Mesendoderm (in vitro differentiated cells): Measurements from ENCODE around the gene ECT2L.

Source experiments
- DNase-seq: peaks from one replicate; pipeline ENCODE4 v3.0.0; 2013
- H2AK5ac ChIP-seq: 2 replicates; pipeline ENCODE4 v1.6.1; 2013; ENCODE audit warnings: low read length, inconsistent platforms
- H2BK120ac ChIP-seq: 2 replicates; pipeline ENCODE4 v1.6.1; 2013; ENCODE audit warnings: low read depth, mild to moderate bottlenecking, low read length, moderate library complexity, mixed read lengths
- H2BK15ac ChIP-seq: replicated peaks from 2 replicates; pipeline ENCODE4 v1.6.1; 2013; ENCODE audit warnings: low read depth, mild to moderate bottlenecking, moderate library complexity
- H2BK5ac ChIP-seq: 2 replicates; pipeline ENCODE4 v1.6.1; 2013; ENCODE audit warnings: low read length, inconsistent platforms
- H3K18ac ChIP-seq: 2 replicates; pipeline ENCODE4 v1.6.1; 2013; ENCODE audit warnings: mild to moderate bottlenecking, low read length, mixed read lengths
- H3K23ac ChIP-seq: one replicate; pipeline ENCODE4 v1.6.1; 2013; ENCODE audit warnings: low read length
- H3K27ac ChIP-seq: 2 replicates; pipeline ENCODE4 v1.5.1; 2013; ENCODE audit warnings: low read depth, mild to moderate bottlenecking, inconsistent platforms, low read length, moderate library complexity
- H3K27me3 ChIP-seq: 2 replicates; pipeline ENCODE4 v1.6.1; 2013; ENCODE audit warnings: low read length, control low read depth, mild to moderate bottlenecking, inconsistent platforms; ENCODE audit not compliant: insufficient read depth, poor library complexity
- H3K36me3 ChIP-seq: 2 replicates; pipeline ENCODE4 v1.6.1; 2013; ENCODE audit warnings: low read length, inconsistent platforms; ENCODE audit not compliant: control insufficient read depth, insufficient read depth
- H3K4ac ChIP-seq: one replicate; pipeline ENCODE4 v1.6.1; 2013; ENCODE audit warnings: low read depth, mild to moderate bottlenecking, low read length, moderate library complexity
- H3K4me1 ChIP-seq: 2 replicates; pipeline ENCODE4 v1.6.1; 2013; ENCODE audit warnings: low read depth, low read length, inconsistent platforms; ENCODE audit not compliant: control insufficient read depth
- H3K4me2 ChIP-seq: 2 replicates; pipeline ENCODE4 v1.6.1; 2013; ENCODE audit warnings: low read length
- H3K4me3 ChIP-seq: 2 replicates; pipeline ENCODE4 v1.5.1; 2013; ENCODE audit warnings: mild to moderate bottlenecking, low read length
- H3K56ac ChIP-seq: one replicate; pipeline ENCODE4 v1.6.1; 2013; ENCODE audit warnings: low read length
- H3K79me1 ChIP-seq: 2 replicates; pipeline ENCODE4 v1.6.1; 2013; ENCODE audit warnings: low read length, inconsistent platforms
- H3K79me2 ChIP-seq: 2 replicates; pipeline ENCODE4 v1.6.1; 2013; ENCODE audit warnings: mild to moderate bottlenecking, low read length; ENCODE audit not compliant: control insufficient read depth, insufficient read depth
- H3K9ac ChIP-seq: 2 replicates; pipeline ENCODE4 v1.6.1; 2013; ENCODE audit warnings: low read length, inconsistent platforms
- H4K5ac ChIP-seq: one replicate; pipeline ENCODE4 v1.6.1; 2013; ENCODE audit warnings: low read length
- H4K8ac ChIP-seq: one replicate; pipeline ENCODE4 v1.6.1; 2013; ENCODE audit warnings: low read depth, mild to moderate bottlenecking, control low read depth, low read length, moderate library complexity
- WGBS: extraction: QIAGEN DNeasy Blood & Tissue Kit; methylation state at CpG from one replicate; pipeline ENCODE4 v1.1.7; 2013; ENCODE audit warnings: low lambda C conversion rate, missing lambda C conversion rate; ENCODE audit not compliant: insufficient coverage; ENCODE audit errors: extremely low coverage; 5-methylcytosine and 5-hydroxymethylcytosine counted together

The ECT2L gene

GRCh38 chr6:138885156-138885819, 89.4 kb downstream of the ECT2L start:
- no peak overlapping the region for H3K4me3 ChIP-seq
- H3K9ac ChIP-seq = no peak overlapping the region
- H3K4ac ChIP-seq = no peak overlapping the region
- no peak overlapping the region for H4K8ac ChIP-seq
- H3K4me2 ChIP-seq = no peak overlapping the region
- H4K5ac ChIP-seq = no peak overlapping the region
- H3K4me1 ChIP-seq = no peaks in the 10 kb centered on the region
- no peak overlapping the region for H2AK5ac ChIP-seq
- H3K79me1 ChIP-seq = no peaks in the 10 kb centered on the region
- no peak overlapping the region for H2BK5ac ChIP-seq
- no peak overlapping the region for H3K56ac ChIP-seq
- DNase-seq = peak; percentile 60
- no peak overlapping the region for H2BK120ac ChIP-seq
- WGBS = no CpG with 5 or more reads among the region's 13 CpGs
- H3K79me2 ChIP-seq = no peaks in the 10 kb centered on the region
- H3K18ac ChIP-seq = no peak overlapping the region
- H3K27me3 ChIP-seq = no peaks in the 10 kb centered on the region
- no peak overlapping the region for H2BK15ac ChIP-seq
- H3K36me3 ChIP-seq = no peaks in the 10 kb centered on the region
- H3K27ac ChIP-seq = no peak overlapping the region
- no peak overlapping the region for H3K23ac ChIP-seq

DNA sequence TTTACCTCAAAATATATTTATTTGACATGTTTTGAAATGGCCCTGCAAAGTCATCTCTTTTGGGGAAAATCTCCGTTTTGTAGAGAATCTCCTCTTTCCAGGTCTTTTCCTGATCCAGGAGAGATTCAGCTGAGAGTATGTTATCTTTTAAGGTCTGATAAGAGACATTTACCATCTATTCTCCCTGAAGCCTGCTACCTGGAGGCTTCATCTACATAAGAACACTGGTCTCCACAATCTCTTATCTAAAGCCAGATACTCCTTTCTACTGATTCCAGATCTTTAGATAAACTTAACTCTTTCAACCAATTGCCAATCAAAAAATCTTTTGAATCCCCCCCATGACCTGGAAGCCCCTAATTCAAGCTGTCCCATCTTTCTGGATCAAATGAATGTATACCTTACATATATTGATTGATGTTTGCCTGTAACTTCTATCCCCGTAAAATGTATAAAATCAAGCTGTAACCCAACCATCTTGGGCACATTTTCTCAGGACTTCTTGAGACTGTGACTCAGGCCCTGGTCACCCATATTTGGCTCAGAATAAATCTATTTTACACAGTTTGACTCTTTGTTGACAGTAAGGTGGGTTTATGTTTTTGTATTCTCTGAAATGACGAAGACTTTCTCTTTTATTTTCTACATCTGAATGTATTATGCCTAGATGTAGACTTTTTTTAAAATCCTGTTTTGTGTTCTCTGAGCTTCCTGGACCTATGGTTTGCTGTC, 95.5 kb downstream of the ECT2L start:
- no peak overlapping the region for H4K8ac ChIP-seq
- H4K5ac ChIP-seq = no peak overlapping the region
- no peaks in the 10 kb centered on the region for H3K79me1 ChIP-seq
- no peaks in the 10 kb centered on the region for H3K79me2 ChIP-seq
- WGBS = no CpG with 5 or more reads among the region's 3 CpGs
- no peak overlapping the region for H2BK120ac ChIP-seq
- no peak overlapping the region for H3K27ac ChIP-seq
- no peak overlapping the region for H3K18ac ChIP-seq
- H2BK15ac ChIP-seq = no peak overlapping the region
- H3K9ac ChIP-seq = no peak overlapping the region
- no peak overlapping the region for H3K4me2 ChIP-seq
- H3K27me3 ChIP-seq = no peaks in the 10 kb centered on the region
- no peaks in the 10 kb centered on the region for H3K4me1 ChIP-seq
- no peak overlapping the region for H2AK5ac ChIP-seq
- no peak overlapping the region for H3K4me3 ChIP-seq
- H3K56ac ChIP-seq = no peak overlapping the region
- peak; percentile 89 for DNase-seq
- H3K4ac ChIP-seq = no peak overlapping the region
- no peak overlapping the region for H3K23ac ChIP-seq
- H3K36me3 ChIP-seq = no peaks in the 10 kb centered on the region
- H2BK5ac ChIP-seq = no peak overlapping the region

GRCh38 chr6:138896104-138896756, 100.3 kb downstream of the ECT2L start:
- Histone ChIP-seq H3K23ac (no peak overlapping the region), H2BK120ac (no peak overlapping the region)

DNA sequence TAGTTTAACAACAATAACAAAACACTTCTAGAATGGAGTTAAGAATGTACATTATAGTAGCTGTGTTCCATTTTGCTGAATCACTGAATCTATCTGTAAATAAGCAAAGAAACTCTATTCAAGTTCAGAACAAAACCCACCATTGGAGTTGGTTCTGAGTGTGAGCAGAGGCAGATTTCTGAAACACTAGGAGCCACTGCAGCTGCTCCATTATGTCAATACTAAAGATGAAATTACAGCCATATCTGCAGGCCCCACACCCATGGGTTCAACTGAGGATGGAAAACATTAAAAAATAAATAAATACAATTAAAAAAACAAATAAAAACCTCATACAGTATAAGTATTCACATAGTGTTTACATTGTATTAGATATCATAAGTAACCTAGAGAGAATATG, 101.1 kb downstream of the ECT2L start:
- Histone ChIP-seq H3K36me3 (no peaks in the 10 kb centered on the region), H2BK120ac (no peak overlapping the region), H3K79me1 (no peaks in the 10 kb centered on the region), H3K23ac (no peak overlapping the region), H2BK5ac (no peak overlapping the region), H3K4me1 (no peaks in the 10 kb centered on the region), H4K5ac (no peak overlapping the region), H3K27me3 (no peaks in the 10 kb centered on the region), H4K8ac (no peak overlapping the region), H3K79me2 (no peaks in the 10 kb centered on the region), H3K27ac (no peak overlapping the region), H2BK15ac (no peak overlapping the region), H3K56ac (no peak overlapping the region), H3K4me3 (no peak overlapping the region), H3K4me2 (no peak overlapping the region), H3K4ac (no peak overlapping the region), H3K9ac (no peak overlapping the region), H3K18ac (no peak overlapping the region), H2AK5ac (no peak overlapping the region)
- DNase-seq = no peak

More at GRCh38 chr6:138896104-138896756, 100.3 kb downstream of the ECT2L start:
- no peak overlapping the region for H4K8ac ChIP-seq
- no peak overlapping the region for H3K18ac ChIP-seq
- no peak for DNase-seq
- no peak overlapping the region for H2BK15ac ChIP-seq
- H3K4ac ChIP-seq = no peak overlapping the region
- no peak overlapping the region for H3K56ac ChIP-seq
- no peak overlapping the region for H4K5ac ChIP-seq
- no peak overlapping the region for H3K4me3 ChIP-seq
- H2AK5ac ChIP-seq = no peak overlapping the region
- no peaks in the 10 kb centered on the region for H3K79me1 ChIP-seq
- H2BK5ac ChIP-seq = no peak overlapping the region
- WGBS = no CpG with 5 or more reads among the region's 8 CpGs
- no peaks in the 10 kb centered on the region for H3K4me1 ChIP-seq
- no peaks in the 10 kb centered on the region for H3K79me2 ChIP-seq
- no peak overlapping the region for H3K4me2 ChIP-seq
- no peak overlapping the region for H3K9ac ChIP-seq
- no peaks in the 10 kb centered on the region for H3K27me3 ChIP-seq
- H3K27ac ChIP-seq = no peak overlapping the region
- H3K36me3 ChIP-seq = no peaks in the 10 kb centered on the region

DNA sequence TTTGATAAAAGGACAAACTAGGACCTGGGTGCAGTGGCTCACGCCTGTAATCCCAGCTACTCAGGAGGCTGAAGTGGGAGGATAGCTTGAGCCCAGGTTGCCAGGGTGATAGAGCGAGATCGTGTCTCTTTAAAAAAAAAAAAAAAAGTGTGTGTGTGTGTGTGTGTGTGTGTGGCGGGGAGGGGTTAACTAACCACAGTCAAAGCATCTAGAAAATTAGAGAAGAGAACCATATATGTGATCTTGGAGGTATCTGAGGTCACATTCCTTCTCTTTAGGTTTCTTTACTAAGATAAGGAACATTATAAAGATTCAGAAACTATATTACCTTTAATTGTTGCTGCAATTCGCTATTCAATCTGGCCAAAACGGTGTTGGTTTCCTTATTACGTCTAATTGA, 111.3 kb downstream of the ECT2L start:
- Histone ChIP-seq H3K79me1 (no peaks in the 10 kb centered on the region), H3K56ac (no peak overlapping the region), H3K4me1 (no peaks in the 10 kb centered on the region), H4K5ac (no peak overlapping the region), H3K27me3 (no peaks in the 10 kb centered on the region), H3K4me2 (no peak overlapping the region), H3K18ac (no peak overlapping the region), H3K36me3 (no peaks in the 10 kb centered on the region), H2BK5ac (no peak overlapping the region), H2BK120ac (no peak overlapping the region), H3K9ac (no peak overlapping the region), H3K27ac (no peak overlapping the region), H4K8ac (no peak overlapping the region), H3K79me2 (no peaks in the 10 kb centered on the region), H3K4me3 (no peak overlapping the region), H3K4ac (no peak overlapping the region), H2BK15ac (no peak overlapping the region), H2AK5ac (no peak overlapping the region), H3K23ac (no peak overlapping the region)
- WGBS = no CpG with 5 or more reads among the region's 7 CpGs
- peak; percentile 70 for DNase-seq
